ENCODE data around the gene NAALADL2. TPM values are rescaled to one million over a fixed set of nuclear protein-coding genes. Genes with fewer than 3 reads are reported as not detected.

Gene NAALADL2
- total RNA-seq, 1 experiment from 2014 or later: 12.8 TPM

GRCh38 chr3:175620532-175620931 lies 761.4 kb downstream of the NAALADL2 start:
- no peak overlapping the region for H3K27ac ChIP-seq
- H3K4me2 ChIP-seq: no peak overlapping the region
- H3K9me2 ChIP-seq (ENCODE audit: insufficient read depth): no peaks in the 10 kb centered on the region; the same call in 1 of the 2 replicates
- H3K4me1 ChIP-seq (replicated peaks; ENCODE audit: insufficient read depth): no peaks in the 10 kb centered on the region
- no peaks in the 10 kb centered on the region for H3K36me3 ChIP-seq (ENCODE audit: low read depth)
- no peak for DNase-seq
- no peaks in the 10 kb centered on the region for H3K27me3 ChIP-seq (ENCODE audit: insufficient read depth, low read depth)
- intact Hi-C loops (cut with micrococcal nuclease; ENCODE audit: unreplicated experiment): no loop called here
- H3K4me3 ChIP-seq: no peak overlapping the region
- no peaks in the 10 kb centered on the region for H4K20me1 ChIP-seq (ENCODE audit: insufficient read depth)
- no peaks in the 10 kb centered on the region for H3K9me3 ChIP-seq (ENCODE audit: insufficient read depth, low read depth)
- POLR2A ChIA-PET (ENCODE audit: unreplicated experiment): no interaction called here
- no peak overlapping the region for H2AFZ ChIP-seq
- no peak for TF ChIP-seq EZH2 (IDR thresholded peaks at IDR 0.05; ENCODE audit: low read depth)
- no peak for TF ChIP-seq CTCF (conservative IDR thresholded peaks at IDR 0.05)
- no peaks in the 10 kb centered on the region for H3F3A ChIP-seq (ENCODE audit: insufficient read depth, low read depth)
- CTCF ChIA-PET: no interaction called here
- no peaks in the 10 kb centered on the region for H3K79me2 ChIP-seq (ENCODE audit: low read depth)
- no TSS peak for BruUV-seq (replicated peaks)

GRCh38 chr3:175640958-175641357 lies 781.8 kb downstream of the NAALADL2 start:
- no TSS peak for BruUV-seq (replicated peaks)
- POLR2A ChIA-PET (ENCODE audit: unreplicated experiment): no interaction called here

GRCh38 chr3:175646865-175647264 lies 787.7 kb downstream of the NAALADL2 start:
- Histone ChIP-seq H3K4me1 (replicated peaks; ENCODE audit: insufficient read depth) (no peaks in the 10 kb centered on the region), H4K20me1 (ENCODE audit: insufficient read depth) (no peaks in the 10 kb centered on the region), H3F3A (ENCODE audit: insufficient read depth, low read depth) (no peaks in the 10 kb centered on the region), H3K4me2 (no peak overlapping the region), H3K9me2 (ENCODE audit: insufficient read depth) (no peaks in the 10 kb centered on the region), H3K27ac (no peak overlapping the region), H3K36me3 (ENCODE audit: low read depth) (no peaks in the 10 kb centered on the region), H3K27me3 (ENCODE audit: insufficient read depth, low read depth) (no peaks in the 10 kb centered on the region), H3K79me2 (ENCODE audit: low read depth) (no peaks in the 10 kb centered on the region), H3K4me3 (no peak overlapping the region), H2AFZ (no peak overlapping the region), H3K9me3 (ENCODE audit: insufficient read depth, low read depth) (no peaks in the 10 kb centered on the region)
- POLR2A ChIA-PET (ENCODE audit: unreplicated experiment): no interaction called here
- TF ChIP-seq CTCF (conservative IDR thresholded peaks at IDR 0.05): no peak
- no peak for TF ChIP-seq EZH2 (IDR thresholded peaks at IDR 0.05; ENCODE audit: low read depth)
- no TSS peak for BruUV-seq (replicated peaks)
- CTCF ChIA-PET: no interaction called here
- DNase-seq: no peak
- intact Hi-C loops (cut with micrococcal nuclease; ENCODE audit: unreplicated experiment): no loop called here

More at GRCh38 chr3:175640958-175641357, 781.8 kb downstream of the NAALADL2 start:
- H3K9me2 ChIP-seq (ENCODE audit: insufficient read depth): no peaks in the 10 kb centered on the region
- H4K20me1 ChIP-seq (ENCODE audit: insufficient read depth): no peaks in the 10 kb centered on the region
- intact Hi-C loops (cut with micrococcal nuclease; ENCODE audit: unreplicated experiment): no loop called here
- no peaks in the 10 kb centered on the region for H3K27me3 ChIP-seq (ENCODE audit: insufficient read depth, low read depth)
- no peak for DNase-seq
- no peak overlapping the region for H2AFZ ChIP-seq
- H3K36me3 ChIP-seq (ENCODE audit: low read depth): no peaks in the 10 kb centered on the region
- H3K79me2 ChIP-seq (ENCODE audit: low read depth): no peaks in the 10 kb centered on the region
- H3K4me3 ChIP-seq: no peak overlapping the region
- no peak overlapping the region for H3K4me2 ChIP-seq
- TF ChIP-seq CTCF (conservative IDR thresholded peaks at IDR 0.05) (no peak), EZH2 (IDR thresholded peaks at IDR 0.05; ENCODE audit: low read depth) (no peak)
- no peak overlapping the region for H3K27ac ChIP-seq
- CTCF ChIA-PET: no interaction called here
- H3K4me1 ChIP-seq (replicated peaks; ENCODE audit: insufficient read depth): no peaks in the 10 kb centered on the region
- no peaks in the 10 kb centered on the region for H3F3A ChIP-seq (ENCODE audit: insufficient read depth, low read depth)
- no peaks in the 10 kb centered on the region for H3K9me3 ChIP-seq (ENCODE audit: insufficient read depth, low read depth)
